Gastrocnemius medialis (tissue), 4 donors: ENCODE measurements around the gene TLK2.

Source experiments
- POLR2A ChIP-seq, 2 donors: fragments of 450-650 bp; IDR thresholded peaks; one replicate each; pipeline ENCODE4 v1.6.1; 2017; ENCODE audit warnings: antibody characterized with exemption in 2 of 2, mild to moderate bottlenecking in 2 of 2, moderate library complexity in 2 of 2
- TF ChIP-seq, protein P1 (sequence below), 5 experiments: fragments of 450-650 bp in 3 of 5; fragments of 200-600 bp in 2 of 5; sonication (generic) in 2 of 5; IDR thresholded peaks in 4 of 5; conservative IDR thresholded peaks in 1 of 5; 1 replicate in 4 of 5; 2 replicates in 1 of 5; pipeline ENCODE4 v1.5.1; 2016 to 2019; ENCODE audit warnings: antibody characterized with exemption in 5 of 5, mild to moderate bottlenecking in 3 of 5, moderate library complexity in 3 of 5

DNA sequence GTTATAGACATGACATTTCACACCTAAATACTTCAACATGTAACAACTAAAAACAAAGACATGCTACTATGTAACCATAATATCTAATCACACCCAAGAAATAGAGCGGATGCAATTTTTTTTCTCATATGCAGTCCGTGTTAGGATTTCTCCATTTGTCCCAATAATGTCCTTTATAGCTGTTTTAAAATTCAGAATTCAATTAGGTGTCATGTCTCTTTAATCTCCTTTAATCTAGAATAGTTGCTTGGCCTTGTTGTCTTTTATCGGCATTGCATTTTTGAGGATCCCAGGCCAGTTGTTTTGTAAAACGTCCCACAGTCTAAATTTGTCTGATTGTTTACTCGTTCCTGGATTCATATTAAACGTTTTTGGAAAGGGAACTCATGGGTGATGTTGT is 163.3 kb downstream of the TLK2 start:
- TF ChIP-seq, protein P1, sequence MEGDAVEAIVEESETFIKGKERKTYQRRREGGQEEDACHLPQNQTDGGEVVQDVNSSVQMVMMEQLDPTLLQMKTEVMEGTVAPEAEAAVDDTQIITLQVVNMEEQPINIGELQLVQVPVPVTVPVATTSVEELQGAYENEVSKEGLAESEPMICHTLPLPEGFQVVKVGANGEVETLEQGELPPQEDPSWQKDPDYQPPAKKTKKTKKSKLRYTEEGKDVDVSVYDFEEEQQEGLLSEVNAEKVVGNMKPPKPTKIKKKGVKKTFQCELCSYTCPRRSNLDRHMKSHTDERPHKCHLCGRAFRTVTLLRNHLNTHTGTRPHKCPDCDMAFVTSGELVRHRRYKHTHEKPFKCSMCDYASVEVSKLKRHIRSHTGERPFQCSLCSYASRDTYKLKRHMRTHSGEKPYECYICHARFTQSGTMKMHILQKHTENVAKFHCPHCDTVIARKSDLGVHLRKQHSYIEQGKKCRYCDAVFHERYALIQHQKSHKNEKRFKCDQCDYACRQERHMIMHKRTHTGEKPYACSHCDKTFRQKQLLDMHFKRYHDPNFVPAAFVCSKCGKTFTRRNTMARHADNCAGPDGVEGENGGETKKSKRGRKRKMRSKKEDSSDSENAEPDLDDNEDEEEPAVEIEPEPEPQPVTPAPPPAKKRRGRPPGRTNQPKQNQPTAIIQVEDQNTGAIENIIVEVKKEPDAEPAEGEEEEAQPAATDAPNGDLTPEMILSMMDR (IDR thresholded peaks at IDR 0.05 in 4 of 5, conservative IDR thresholded peaks at IDR 0.05 in 1 of 5), result no peak
- TF ChIP-seq POLR2A (IDR thresholded peaks at IDR 0.05), result no peak
